ENCODE results near the gene TMEM151A.
"Not testable (repeated sequence)": the region's sequence is repeated elsewhere in the genome, so short reads cannot be mapped to it uniquely, and the experiment has no call there.

The TMEM151A gene

GRCh38 chr11:66275396-66275795 lies 16.3 kb upstream of the TMEM151A start:
- TF ChIP-seq CTCF (conservative IDR thresholded peaks at IDR 0.05; ENCODE audit: low read length) = no peak
- DNase-seq (ENCODE audit: low read depth) = no peak
- no peak overlapping the region for H3K4me3 ChIP-seq (ENCODE audit: low read length)

DNA sequence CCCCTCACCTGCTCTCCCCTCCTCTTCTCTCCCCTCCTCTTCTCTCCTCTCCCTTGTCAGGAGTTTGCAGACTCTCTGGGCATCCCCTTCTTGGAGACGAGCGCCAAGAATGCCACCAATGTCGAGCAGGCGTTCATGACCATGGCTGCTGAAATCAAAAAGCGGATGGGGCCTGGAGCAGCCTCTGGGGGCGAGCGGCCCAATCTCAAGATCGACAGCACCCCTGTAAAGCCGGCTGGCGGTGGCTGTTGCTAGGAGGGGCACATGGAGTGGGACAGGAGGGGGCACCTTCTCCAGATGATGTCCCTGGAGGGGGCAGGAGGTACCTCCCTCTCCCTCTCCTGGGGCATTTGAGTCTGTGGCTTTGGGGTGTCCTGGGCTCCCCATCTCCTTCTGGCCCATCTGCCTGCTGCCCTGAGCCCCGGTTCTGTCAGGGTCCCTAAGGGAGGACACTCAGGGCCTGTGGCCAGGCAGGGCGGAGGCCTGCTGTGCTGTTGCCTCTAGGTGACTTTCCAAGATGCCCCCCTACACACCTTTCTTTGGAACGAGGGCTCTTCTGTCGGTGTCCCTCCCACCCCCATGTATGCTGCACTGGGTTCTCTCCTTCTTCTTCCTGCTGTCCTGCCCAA lies 15.6 kb upstream of the TMEM151A start:
- no peak for TF ChIP-seq CTCF (conservative IDR thresholded peaks at IDR 0.05; ENCODE audit: low read length)
- DNase-seq (ENCODE audit: low read depth) = no peak
- no peak overlapping the region for H3K4me3 ChIP-seq (ENCODE audit: low read length)

GRCh38 chr11:66276619-66277018 lies 15.1 kb upstream of the TMEM151A start:
- not testable (repeated sequence) for DNase-seq (ENCODE audit: low read depth); H3K4me3 ChIP-seq (ENCODE audit: low read length)

GRCh38 chr11:66277064-66277463 lies 14.6 kb upstream of the TMEM151A start:
- not testable (repeated sequence) for H3K4me3 ChIP-seq (ENCODE audit: low read length); DNase-seq (ENCODE audit: low read depth)

DNA sequence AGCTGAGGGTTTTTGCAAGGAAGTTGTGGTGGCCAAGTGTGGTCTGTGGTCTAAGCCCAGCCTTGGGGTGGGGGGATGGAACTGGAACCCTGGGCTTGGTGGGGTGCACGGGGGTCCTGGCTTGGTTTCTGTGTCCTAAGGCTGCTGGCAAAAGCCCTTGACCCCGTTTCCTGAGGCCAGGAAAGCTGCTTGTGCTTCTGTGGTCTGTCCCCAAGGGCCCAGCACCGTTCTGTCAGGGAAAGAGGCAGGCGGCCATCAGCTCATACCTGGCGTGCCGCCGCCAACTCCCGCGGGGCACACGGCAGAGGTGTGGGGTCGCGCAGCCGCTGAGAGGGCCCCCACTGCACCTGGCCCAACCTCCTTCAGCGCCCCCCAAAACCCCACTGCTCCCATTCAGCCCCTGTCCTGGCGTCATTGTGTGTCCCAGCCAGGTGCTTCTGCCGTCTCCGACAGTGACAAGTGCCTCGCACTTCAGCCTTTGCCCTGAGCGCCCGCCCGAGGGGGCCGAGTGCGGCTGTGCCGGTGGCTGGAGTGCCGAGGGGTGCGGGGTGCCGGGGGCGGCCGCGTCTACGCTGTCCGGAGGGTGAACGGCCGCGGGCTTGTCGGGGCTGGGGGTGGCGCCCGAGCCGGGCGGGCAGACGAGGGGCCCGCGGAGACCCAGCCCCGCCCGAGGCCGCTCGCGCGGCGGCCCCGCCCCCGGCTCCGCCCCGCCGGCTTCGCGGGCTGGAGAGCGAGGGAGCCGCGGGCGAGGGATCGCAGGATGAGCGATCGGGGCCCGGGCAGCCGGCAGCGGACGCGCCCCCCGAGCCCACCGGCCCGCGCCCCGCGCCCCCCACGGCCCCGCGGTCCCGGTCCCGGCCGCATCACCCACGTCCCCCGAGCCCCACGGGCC lies 14.0 kb upstream of the TMEM151A start, which contains the start of gene CNIH2:
TSS of gene CNIH2 (plus strand) at position 705 of the 892 bp plus-strand sequence. CDS start 282 bp downstream, outside the sequence.
- DNase-seq (ENCODE audit: low read depth) = no peak
- H3K4me3 ChIP-seq (ENCODE audit: low read length) = no peak within 1 kb of the TSS
- TF ChIP-seq CTCF (conservative IDR thresholded peaks at IDR 0.05; ENCODE audit: low read length) = no peak

DNA sequence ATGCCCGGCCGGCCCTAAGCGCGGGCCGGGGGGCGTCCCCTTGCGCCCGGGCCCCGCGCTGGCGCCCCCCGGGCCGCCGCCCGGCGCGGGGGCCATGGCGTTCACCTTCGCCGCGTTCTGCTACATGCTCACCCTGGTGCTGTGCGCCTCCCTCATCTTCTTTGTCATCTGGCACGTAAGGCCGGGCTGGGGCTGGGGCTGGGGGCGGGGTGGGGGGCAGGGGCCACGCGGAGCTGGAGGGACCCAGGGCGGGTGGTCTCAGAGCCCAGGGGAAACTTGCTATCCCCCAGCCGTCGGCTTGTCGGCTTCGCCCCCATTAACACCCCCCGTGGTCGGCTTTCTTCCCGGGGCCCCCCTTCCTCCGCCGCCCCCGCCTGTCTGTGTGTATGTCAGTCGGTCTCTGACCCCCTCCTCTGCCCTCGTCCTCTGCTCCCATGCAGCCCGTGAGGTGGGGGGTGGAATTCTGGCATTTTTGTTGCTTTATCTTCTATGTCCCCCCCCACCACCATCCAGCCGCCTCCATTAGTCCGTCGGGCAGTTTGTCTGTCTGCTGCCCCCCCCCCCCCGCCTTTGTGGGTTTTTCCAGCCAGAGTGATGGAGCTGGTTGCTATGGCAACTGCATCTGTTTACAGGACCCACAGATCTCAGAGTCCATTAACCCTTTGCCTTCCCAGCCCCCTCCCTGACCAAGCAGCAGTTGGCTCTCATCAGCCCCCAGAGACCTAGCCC lies 13.2 kb upstream of the TMEM151A start:
- DNase-seq (ENCODE audit: low read depth) = peak; percentile 20
- no peak for TF ChIP-seq CTCF (conservative IDR thresholded peaks at IDR 0.05; ENCODE audit: low read length)
- H3K4me3 ChIP-seq (ENCODE audit: low read length) = no peak overlapping the region

GRCh38 chr11:66279092-66279734 lies 12.5 kb upstream of the TMEM151A start:
- TF ChIP-seq CTCF (conservative IDR thresholded peaks at IDR 0.05; ENCODE audit: low read length) = no peak
- H3K4me3 ChIP-seq (ENCODE audit: low read length) = no peak overlapping the region
- no peak for DNase-seq (ENCODE audit: low read depth)

All from AG10803 (cell line).